ENCODE results near the gene PRKCZ. TPM values are rescaled to one million over a fixed set of nuclear protein-coding genes. Genes with fewer than 3 reads are reported as not detected.

PRKCZ gene
- total RNA-seq, 1 experiment from 2014 or later, result 0.52 TPM

- no peak for DNase-seq (ENCODE audit: low read depth)
Measured at GRCh38 chr1:2176615-2177014, 126.4 kb downstream of the PRKCZ start.

- DNase-seq (ENCODE audit: low read depth), result no peak
Measured at GRCh38 chr1:2177541-2177940, 127.3 kb downstream of the PRKCZ start.

GRCh38 chr1:2177946-2178538, 127.8 kb downstream of the PRKCZ start:
- DNase-seq (ENCODE audit: low read depth), result no peak

- no peak for DNase-seq (ENCODE audit: low read depth)
Measured at GRCh38 chr1:2178875-2179274, 128.7 kb downstream of the PRKCZ start.

GRCh38 chr1:2179283-2180013, 129.2 kb downstream of the PRKCZ start:
- no peak for DNase-seq (ENCODE audit: low read depth)

GRCh38 chr1:2180297-2181245, 130.4 kb downstream of the PRKCZ start:
- no peak for DNase-seq (ENCODE audit: low read depth)

GRCh38 chr1:2181271-2181670, 131.1 kb downstream of the PRKCZ start:
- DNase-seq (ENCODE audit: low read depth), result no peak

- no peak for DNase-seq (ENCODE audit: low read depth)
Measured at GRCh38 chr1:2181752-2182151, 131.5 kb downstream of the PRKCZ start.

GRCh38 chr1:2182376-2182775, 132.2 kb downstream of the PRKCZ start:
- DNase-seq (ENCODE audit: low read depth), result no peak

- no peak for DNase-seq (ENCODE audit: low read depth)
Measured at GRCh38 chr1:2183937-2184334, 133.7 kb downstream of the PRKCZ start.

- no peak for DNase-seq (ENCODE audit: low read depth)
Measured at GRCh38 chr1:2184531-2184930, 134.3 kb downstream of the PRKCZ start.

GRCh38 chr1:2184934-2185333, 134.7 kb downstream of the PRKCZ start:
- no peak for DNase-seq (ENCODE audit: low read depth)

GRCh38 chr1:2185880-2186855, 136.0 kb downstream of the PRKCZ start:
- DNase-seq (ENCODE audit: low read depth), result no peak

GRCh38 chr1:2186901-2187300, 136.7 kb downstream of the PRKCZ start:
- DNase-seq (ENCODE audit: low read depth), result no peak

- DNase-seq (ENCODE audit: low read depth), result no peak
Measured at GRCh38 chr1:2187619-2188018, 137.4 kb downstream of the PRKCZ start.

GRCh38 chr1:2188336-2188735, 138.1 kb downstream of the PRKCZ start:
- DNase-seq (ENCODE audit: low read depth), result no peak

GRCh38 chr1:2189459-2190425, 139.5 kb downstream of the PRKCZ start:
- DNase-seq (ENCODE audit: low read depth), result peak; percentile 92

- no peak for DNase-seq (ENCODE audit: low read depth)
Measured at GRCh38 chr1:2190491-2190976, 140.3 kb downstream of the PRKCZ start.

All from LHCN-M2 (cell line).